SU-DHL-6 (cell line): Measurements from ENCODE around the gene FRK.

Source experiments
- H2AFZ ChIP-seq: fragments of 200-600 bp; sonication (generic); 2 replicates; pipeline ENCODE4 v1.6.1; 2014; ENCODE audit warnings: low read depth, mild to moderate bottlenecking, moderate library complexity, mixed read lengths, antibody characterized with exemption, low read length; ENCODE audit not compliant: severe bottlenecking
- H3F3A ChIP-seq: fragments of 200-600 bp; shearing (Covaris generic); 2 replicates; pipeline ENCODE4 v1.6.0; 2016; ENCODE audit warnings: antibody characterized with exemption, mild to moderate bottlenecking; ENCODE audit not compliant: insufficient read depth
- H3K27ac ChIP-seq: fragments of 200-600 bp; sonication (generic); 2 replicates; pipeline ENCODE4 v1.5.1; 2016; ENCODE audit warnings: low read depth, mild to moderate bottlenecking, low read length, moderate library complexity, mixed read lengths
- H3K27me3 ChIP-seq: fragments of 200-600 bp; sonication (generic), shearing (Covaris generic); 2 replicates; pipeline ENCODE4 v1.6.0; 2014; ENCODE audit warnings: mild to moderate bottlenecking, low read length
- H3K36me3 ChIP-seq: fragments of 200-600 bp; sonication (generic); 2 replicates; pipeline ENCODE4 v1.6.1; 2014; ENCODE audit warnings: mild to moderate bottlenecking, low read length, mixed read lengths
- H3K4me2 ChIP-seq: fragments of 300-600, 200-600 bp; shearing (Covaris generic), sonication (generic); 2 replicates; pipeline ENCODE4 v1.6.0; 2014; ENCODE audit warnings: low read length, low read depth, mild to moderate bottlenecking; ENCODE audit not compliant: poor library complexity, severe bottlenecking
- H3K4me3 ChIP-seq: fragments of 200-600 bp; sonication (generic); 2 replicates; pipeline ENCODE4 v1.5.1; 2014; ENCODE audit warnings: antibody characterized with exemption, low read length, mild to moderate bottlenecking, mixed read lengths; ENCODE audit not compliant: insufficient read depth, poor library complexity, severe bottlenecking
- H3K79me2 ChIP-seq: fragments of 200-600 bp; sonication (generic); 2 replicates; pipeline ENCODE4 v1.6.1; 2014; ENCODE audit warnings: mild to moderate bottlenecking, low read length, moderate library complexity; ENCODE audit not compliant: insufficient read depth
- H3K9ac ChIP-seq: fragments of 200-600 bp; sonication (generic); 2 replicates; pipeline ENCODE4 v1.7.0; 2014; ENCODE audit warnings: mild to moderate bottlenecking, low read length
- H3K9me2 ChIP-seq: fragments of 200-600 bp; sonication (generic); replicated peaks from 2 replicates; pipeline ENCODE4 v1.6.1; 2014; ENCODE audit warnings: low read length; ENCODE audit not compliant: insufficient read depth
- H3K9me3 ChIP-seq: fragments of 200-600 bp; sonication (generic); 2 replicates; pipeline ENCODE4 v1.6.1; 2014; ENCODE audit warnings: low read length, mixed read lengths; ENCODE audit not compliant: insufficient read depth
- H4K20me1 ChIP-seq: fragments of 200-600 bp; sonication (generic); 2 replicates; pipeline ENCODE4 v1.6.1; 2014; ENCODE audit warnings: low read depth, mild to moderate bottlenecking, antibody characterized with exemption, low read length, moderate library complexity, mixed read lengths
- EZH2phosphoT487 ChIP-seq: fragments of 200-600 bp; sonication (generic), shearing (Covaris generic); conservative IDR thresholded peaks from 2 replicates; pipeline ENCODE4 v1.6.1; 2018; ENCODE audit warnings: mild to moderate bottlenecking, antibody characterized with exemption, low read length, moderate library complexity, mixed read lengths
- TF ChIP-seq, protein P1 (sequence below): fragments of 200-600 bp; sonication (generic); IDR thresholded peaks from one replicate; pipeline ENCODE4 v1.5.1; 2017; ENCODE audit warnings: antibody characterized with exemption, mild to moderate bottlenecking, low read length, moderate library complexity; ENCODE audit not compliant: insufficient read depth, poor library complexity, severe bottlenecking

FRK gene

DNA sequence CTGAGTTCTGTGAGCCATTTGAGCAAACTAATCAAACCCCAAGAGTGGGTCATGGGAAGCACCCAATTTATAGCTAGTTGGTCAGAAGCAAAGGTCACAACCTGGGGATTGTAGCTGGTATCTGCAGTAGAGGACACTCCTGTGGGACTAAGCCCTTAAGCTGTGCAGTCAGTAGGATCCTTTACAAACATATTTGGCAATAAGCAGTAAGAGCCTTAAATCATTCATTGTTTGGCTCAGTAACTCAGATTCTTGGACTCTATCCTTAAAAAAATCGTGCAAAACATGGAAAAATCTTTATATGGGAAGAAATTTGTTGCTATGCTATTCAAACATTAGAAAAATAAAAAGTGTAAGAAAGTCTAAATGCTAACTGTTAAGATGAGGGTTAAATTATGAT lies 29.9 kb downstream of the FRK start:
- no peaks in the 10 kb centered on the region for H4K20me1 ChIP-seq
- H3K4me3 ChIP-seq: no peak overlapping the region
- H3K27me3 ChIP-seq: no peaks in the 10 kb centered on the region
- no peaks in the 10 kb centered on the region for H3K9me3 ChIP-seq
- H2AFZ ChIP-seq: no peak overlapping the region
- no peak overlapping the region for H3K27ac ChIP-seq
- H3K36me3 ChIP-seq: no peaks in the 10 kb centered on the region
- no peaks in the 10 kb centered on the region for H3K9me2 ChIP-seq
- no peak overlapping the region for H3K9ac ChIP-seq
- H3K79me2 ChIP-seq: no peaks in the 10 kb centered on the region
- TF ChIP-seq, protein P1, sequence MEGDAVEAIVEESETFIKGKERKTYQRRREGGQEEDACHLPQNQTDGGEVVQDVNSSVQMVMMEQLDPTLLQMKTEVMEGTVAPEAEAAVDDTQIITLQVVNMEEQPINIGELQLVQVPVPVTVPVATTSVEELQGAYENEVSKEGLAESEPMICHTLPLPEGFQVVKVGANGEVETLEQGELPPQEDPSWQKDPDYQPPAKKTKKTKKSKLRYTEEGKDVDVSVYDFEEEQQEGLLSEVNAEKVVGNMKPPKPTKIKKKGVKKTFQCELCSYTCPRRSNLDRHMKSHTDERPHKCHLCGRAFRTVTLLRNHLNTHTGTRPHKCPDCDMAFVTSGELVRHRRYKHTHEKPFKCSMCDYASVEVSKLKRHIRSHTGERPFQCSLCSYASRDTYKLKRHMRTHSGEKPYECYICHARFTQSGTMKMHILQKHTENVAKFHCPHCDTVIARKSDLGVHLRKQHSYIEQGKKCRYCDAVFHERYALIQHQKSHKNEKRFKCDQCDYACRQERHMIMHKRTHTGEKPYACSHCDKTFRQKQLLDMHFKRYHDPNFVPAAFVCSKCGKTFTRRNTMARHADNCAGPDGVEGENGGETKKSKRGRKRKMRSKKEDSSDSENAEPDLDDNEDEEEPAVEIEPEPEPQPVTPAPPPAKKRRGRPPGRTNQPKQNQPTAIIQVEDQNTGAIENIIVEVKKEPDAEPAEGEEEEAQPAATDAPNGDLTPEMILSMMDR: no peak
- no peak for TF ChIP-seq EZH2phosphoT487
- H3K4me2 ChIP-seq: no peak overlapping the region
- H3F3A ChIP-seq: no peaks in the 10 kb centered on the region

DNA sequence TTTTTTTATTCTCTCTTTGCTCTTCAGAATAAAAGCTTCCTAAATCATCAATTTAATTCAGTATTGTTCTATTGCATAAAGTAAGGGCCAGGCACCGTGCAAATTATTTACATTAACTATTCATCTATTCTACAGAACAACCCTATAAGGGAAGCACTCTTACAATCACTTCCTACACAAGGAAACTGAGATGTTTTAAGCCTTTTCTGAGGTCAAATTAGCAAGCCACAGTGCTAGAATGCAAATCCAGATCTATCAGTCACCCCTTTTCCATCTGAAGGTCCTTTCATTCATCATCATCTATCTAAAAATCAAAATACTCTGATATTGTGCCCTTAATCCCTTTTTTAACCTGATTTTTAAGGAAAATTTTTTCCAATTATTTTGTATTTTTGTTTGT lies 31.2 kb downstream of the FRK start:
- H3F3A ChIP-seq: no peaks in the 10 kb centered on the region
- H4K20me1 ChIP-seq: no peaks in the 10 kb centered on the region
- no peaks in the 10 kb centered on the region for H3K27me3 ChIP-seq
- no peak for TF ChIP-seq EZH2phosphoT487
- TF ChIP-seq, protein P1: no peak
- H3K36me3 ChIP-seq: no peaks in the 10 kb centered on the region
- H3K9me3 ChIP-seq: no peaks in the 10 kb centered on the region
- H3K79me2 ChIP-seq: no peaks in the 10 kb centered on the region
- H3K9me2 ChIP-seq: no peaks in the 10 kb centered on the region
- no peak overlapping the region for H3K4me3 ChIP-seq
- H3K4me2 ChIP-seq: no peak overlapping the region
- no peak overlapping the region for H3K9ac ChIP-seq
- H3K27ac ChIP-seq: no peak overlapping the region
- H2AFZ ChIP-seq: no peak overlapping the region

DNA sequence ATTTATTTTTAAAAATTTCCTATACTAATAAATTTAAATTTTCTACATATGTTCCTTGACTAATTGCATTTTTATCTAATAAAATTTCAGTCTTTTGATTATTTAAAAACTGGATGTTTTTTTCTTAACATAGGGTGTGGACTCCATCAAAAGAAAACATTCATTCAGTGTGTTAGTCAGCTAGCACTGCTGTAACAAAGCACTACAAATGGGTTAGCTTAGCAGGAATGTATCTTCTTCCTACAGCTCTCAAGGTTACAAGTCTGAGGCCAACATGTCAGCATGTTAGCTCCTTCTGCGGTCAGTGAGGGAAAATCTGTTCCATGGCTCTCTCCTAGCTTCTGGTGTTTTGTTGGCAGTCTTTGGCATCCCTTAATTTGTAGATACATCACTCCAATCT lies 32.5 kb downstream of the FRK start:
- H3K9ac ChIP-seq: no peak overlapping the region
- no peaks in the 10 kb centered on the region for H3K79me2 ChIP-seq
- no peak overlapping the region for H3K4me2 ChIP-seq
- H3K9me3 ChIP-seq: no peaks in the 10 kb centered on the region
- no peaks in the 10 kb centered on the region for H4K20me1 ChIP-seq
- no peaks in the 10 kb centered on the region for H3F3A ChIP-seq
- no peak overlapping the region for H2AFZ ChIP-seq
- no peaks in the 10 kb centered on the region for H3K9me2 ChIP-seq
- no peak overlapping the region for H3K4me3 ChIP-seq
- no peak overlapping the region for H3K27ac ChIP-seq
- no peaks in the 10 kb centered on the region for H3K27me3 ChIP-seq
- TF ChIP-seq, protein P1: no peak
- no peak for TF ChIP-seq EZH2phosphoT487
- H3K36me3 ChIP-seq: no peaks in the 10 kb centered on the region
